Colonic mucosa (tissue), 4 donors: Measurements from ENCODE around the gene LDHAL6A. TPM values are rescaled to one million over a fixed set of nuclear protein-coding genes. Genes with fewer than 3 reads are reported as not detected.
"Not testable (repeated sequence)": the region's sequence is repeated elsewhere in the genome, so short reads cannot be mapped to it uniquely, and the experiment has no call there.

Source experiments
- DNase-seq: peaks from one replicate; pipeline ENCODE4 v3.0.0-alpha.2; 2020
- H3K27ac ChIP-seq: fragments of 200-600 bp; one replicate; pipeline ENCODE4 v1.8.0; 2021
- H3K27me3 ChIP-seq: fragments of 200-600 bp; one replicate; pipeline ENCODE4 v1.8.0; 2021
- H3K36me3 ChIP-seq: fragments of 200-600 bp; one replicate; pipeline ENCODE4 v1.8.0; 2021
- H3K4me1 ChIP-seq: fragments of 200-600 bp; one replicate; pipeline ENCODE4 v1.8.0; 2021; ENCODE audit warnings: mild to moderate bottlenecking
- H3K4me3 ChIP-seq: fragments of 200-600 bp; one replicate; pipeline ENCODE4 v1.8.0; 2021
- H3K9ac ChIP-seq, 2 donors: one replicate each; pipeline ENCODE4 v1.7.0; 2013; ENCODE audit warnings: control low read depth in 2 of 2, low read depth in 2 of 2, low read length in 2 of 2
- H3K9me3 ChIP-seq: fragments of 200-600 bp; one replicate; pipeline ENCODE4 v1.8.0; 2021
- CTCF ChIP-seq: fragments of 200-600 bp; IDR thresholded peaks from one replicate; pipeline ENCODE4 v1.8.0; 2022; ENCODE audit warnings: antibody characterized with exemption, mild to moderate bottlenecking
- intact Hi-C: fragments of 100-400 bp; cut with DNase I; formaldehyde crosslinking; loops from one replicate; pipeline ENCODE4 v1.14.1; 2022
- total RNA-seq, 2 donors: library from RNA; stranded (reverse); fragmentation: NEBNext Ultra II Directional in 1 of 2; extraction: Animal tissue kit (Norgen Biotek cat#: 25700) in 1 of 2; gene quantifications; one replicate each; pipeline ENCODE4 v1.2.1, GENCODE V29; 2021
- donor health status: healthy.
- donor health status: DM: no; HTN: no; CAD: no.
- donor health status: DM: no; HTN: no; CAD: no.

The LDHAL6A gene
- not detected for total RNA-seq

- Histone ChIP-seq H3K4me3 (no peak within 1 kb of the TSS), H3K27ac (no peak within 1 kb of the TSS), H3K27me3 (no peaks in the 10 kb centered on the region), H3K4me1 (no peaks in the 10 kb centered on the region), H3K36me3 (no peaks in the 10 kb centered on the region), H3K9me3 (no peaks in the 10 kb centered on the region), H3K9ac (no peak within 1 kb of the TSS)
- TF ChIP-seq CTCF, result no peak
- DNase-seq, result no peak
- intact Hi-C loops, result no loop called here
Measured at GRCh38 chr11:18455686-18456372, at the start of gene LDHAL6A. Gene LDHAL6A, plus strand, starts transcription at chr11:18455856. Its CDS starts 825 bp downstream, at chr11:18456681.

DNA sequence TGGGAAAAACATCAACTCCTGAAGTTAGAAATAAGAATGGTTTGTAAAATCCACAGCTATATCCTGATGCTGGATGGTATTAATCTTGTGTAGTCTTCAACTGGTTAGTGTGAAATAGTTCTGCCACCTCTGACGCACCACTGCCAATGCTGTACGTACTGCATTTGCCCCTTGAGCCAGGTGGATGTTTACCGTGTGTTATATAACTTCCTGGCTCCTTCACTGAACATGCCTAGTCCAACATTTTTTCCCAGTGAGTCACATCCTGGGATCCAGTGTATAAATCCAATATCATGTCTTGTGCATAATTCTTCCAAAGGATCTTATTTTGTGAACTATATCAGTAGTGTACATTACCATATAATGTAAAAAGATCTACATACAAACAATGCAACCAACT lies 48.3 kb upstream of the LDHAL6A start:
- peaks cover 35% of the 10 kb centered on the region for H3K36me3 ChIP-seq
- intact Hi-C loops, result loop anchor here (10.0 kb wide), 1 partner anchor 97 kb away; no protein-coding TSS in a partner anchor
- not testable (repeated sequence) for H3K9me3 ChIP-seq, H3K4me3 ChIP-seq, H3K27me3 ChIP-seq, H3K4me1 ChIP-seq, H3K27ac ChIP-seq, H3K9ac ChIP-seq
- peak; percentile 42 for DNase-seq

DNA sequence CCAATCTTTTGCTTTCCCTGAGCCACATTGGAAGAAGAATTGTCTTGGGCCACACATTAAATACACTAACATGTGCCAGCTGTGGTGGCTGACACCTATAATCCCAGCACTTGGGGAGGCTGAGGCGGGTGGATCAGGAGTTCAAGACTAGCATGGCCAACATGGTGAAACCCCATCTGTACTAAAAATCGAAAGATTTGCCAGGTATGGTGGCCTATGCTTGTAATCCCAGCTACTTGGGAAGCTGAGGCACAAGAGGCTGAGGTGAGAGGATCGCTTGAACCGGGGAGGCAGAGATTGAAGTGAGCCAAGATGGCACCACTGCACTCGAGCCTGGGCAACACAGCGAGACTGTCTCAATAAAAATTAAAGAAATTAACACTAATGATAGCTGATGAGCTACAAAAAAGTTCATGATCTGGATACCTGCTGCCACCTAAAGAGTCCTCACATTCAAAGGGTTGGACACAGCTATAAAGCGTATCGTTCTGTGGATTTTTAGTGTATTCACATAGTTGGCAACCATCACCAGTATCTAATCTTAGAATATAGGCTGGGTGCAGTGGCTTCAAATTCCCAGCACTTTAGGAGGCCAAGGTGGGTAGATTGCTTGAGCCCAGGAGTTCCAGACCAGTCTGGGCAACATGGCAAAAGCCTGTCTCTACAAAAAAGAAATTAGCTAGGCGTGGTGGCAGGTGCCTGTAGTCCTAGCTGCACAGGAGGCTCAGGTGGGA lies 46.9 kb upstream of the LDHAL6A start:
- intact Hi-C loops, result loop anchor here (10.0 kb wide), 1 partner anchor 96 kb away; no protein-coding TSS in a partner anchor
- TF ChIP-seq CTCF, result no peak
- DNase-seq, result no peak
- Histone ChIP-seq H3K27ac (no peak overlapping the region), H3K9ac (no peak overlapping the region), H3K9me3 (no peaks in the 10 kb centered on the region), H3K36me3 (peaks cover 29% of the 10 kb centered on the region), H3K27me3 (no peaks in the 10 kb centered on the region), H3K4me3 (no peak overlapping the region), H3K4me1 (no peaks in the 10 kb centered on the region)

- no peak overlapping the region for H3K4me3 ChIP-seq
- no peak for DNase-seq
- H3K9ac ChIP-seq, result no peak overlapping the region
- no peak overlapping the region for H3K27ac ChIP-seq
- no peaks in the 10 kb centered on the region for H3K36me3 ChIP-seq
- intact Hi-C loops, result loop anchor here (10.0 kb wide), 1 partner anchor 72 kb away; no protein-coding TSS in a partner anchor
- no peaks in the 10 kb centered on the region for H3K4me1 ChIP-seq
- H3K9me3 ChIP-seq, result no peaks in the 10 kb centered on the region
- no peaks in the 10 kb centered on the region for H3K27me3 ChIP-seq
- TF ChIP-seq CTCF, result no peak
Measured at GRCh38 chr11:18416459-18416858, 39.2 kb upstream of the LDHAL6A start.

DNA sequence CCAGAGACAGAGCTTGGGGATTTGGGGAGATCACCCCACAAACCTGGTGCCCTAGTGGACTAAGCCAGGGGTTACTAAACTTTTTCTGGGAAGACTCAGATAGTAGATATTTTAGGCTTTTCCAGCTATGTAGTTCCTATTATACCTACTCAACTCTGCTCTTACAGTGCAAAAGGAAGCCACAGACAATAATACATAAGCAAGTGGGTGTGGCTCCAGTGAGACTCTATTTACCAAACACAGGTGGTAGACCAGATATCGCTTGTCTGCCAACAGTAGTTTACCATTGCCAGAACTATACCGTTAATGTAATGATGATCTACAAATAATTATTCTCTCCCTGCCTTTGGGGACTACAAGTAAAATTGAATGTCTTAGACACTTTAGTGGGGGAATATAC lies 36.6 kb upstream of the LDHAL6A start:
- Histone ChIP-seq H3K27ac (no peak overlapping the region), H3K27me3 (no peaks in the 10 kb centered on the region), H3K9ac (no peak overlapping the region), H3K36me3 (no peaks in the 10 kb centered on the region), H3K4me3 (no peak overlapping the region), H3K9me3 (no peaks in the 10 kb centered on the region), H3K4me1 (no peaks in the 10 kb centered on the region)
- intact Hi-C loops, result loop anchor here (10.0 kb wide), 1 partner anchor 74 kb away; no protein-coding TSS in a partner anchor
- TF ChIP-seq CTCF, result no peak
- no peak for DNase-seq

DNA sequence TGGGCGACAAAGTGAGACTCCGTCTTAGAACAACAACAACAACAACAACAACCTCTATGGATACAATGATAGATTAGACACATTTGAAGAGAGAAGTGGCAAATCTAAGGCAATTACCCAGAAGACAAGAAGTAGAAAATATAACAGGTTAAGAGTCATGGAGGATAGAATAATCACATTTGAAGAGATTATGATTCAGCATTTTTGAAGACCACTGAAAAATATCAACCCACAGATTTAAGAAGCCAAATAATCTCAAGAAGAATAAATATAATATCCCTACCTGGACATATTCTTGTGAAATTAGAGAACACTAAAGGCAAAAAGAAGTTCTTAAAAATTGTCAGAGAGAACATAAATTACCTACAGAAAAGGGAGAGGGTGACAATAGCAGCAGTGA lies 35.6 kb upstream of the LDHAL6A start:
- no peaks in the 10 kb centered on the region for H3K27me3 ChIP-seq
- no peak for TF ChIP-seq CTCF
- no peak overlapping the region for H3K9ac ChIP-seq
- DNase-seq, result no peak
- H3K9me3 ChIP-seq, result no peaks in the 10 kb centered on the region
- no peak overlapping the region for H3K27ac ChIP-seq
- no peaks in the 10 kb centered on the region for H3K4me1 ChIP-seq
- intact Hi-C loops, result no loop called here
- H3K4me3 ChIP-seq, result no peak overlapping the region
- H3K36me3 ChIP-seq, result no peaks in the 10 kb centered on the region
